HepG2 (cell line): ENCODE data around the gene SFTPB. TPM values are rescaled to one million over a fixed set of nuclear protein-coding genes. Genes with fewer than 3 reads are reported as not detected.
A peak's percentile ranks its signal among the peaks of the same experiment; 100 is the strongest.

Experiments used
- ATF3 ChIP-seq: sonication (generic); formaldehyde crosslinking; IDR thresholded peaks from 2 replicates; pipeline ENCODE4 v1.4.0; 2020; ENCODE audit warnings: missing genetic modification reagents
- ATF6 ChIP-seq: sonication (generic); formaldehyde crosslinking; conservative IDR thresholded peaks from 2 replicates; pipeline ENCODE4 v1.4.0; 2020; ENCODE audit warnings: missing genetic modification reagents
- HBP1 ChIP-seq: IDR thresholded peaks from 2 replicates; pipeline ENCODE4 v1.6.1; 2016; ENCODE audit warnings: low read depth, control low read depth
- KLF11 ChIP-seq: IDR thresholded peaks from 2 replicates; pipeline ENCODE4 v1.6.1; 2016; ENCODE audit warnings: missing compliant biosample characterization
- MAZ ChIP-seq, 2 experiments: sonication (generic) in 1 of 2; formaldehyde crosslinking in 1 of 2; IDR thresholded peaks; 2 replicates each; pipeline versions ENCODE4 v1.5.0 to v1.6.1; 2012 to 2020; ENCODE audit warnings: low read depth in 2 of 2, mild to moderate bottlenecking in 2 of 2, borderline replicate concordance in 1 of 2, improper control_type of control experiment in 1 of 2, low read length in 1 of 2, missing genetic modification reagents in 1 of 2, moderate library complexity in 1 of 2
- MTF1 ChIP-seq: sonication (generic); formaldehyde crosslinking; IDR thresholded peaks from 2 replicates; pipeline ENCODE4 v1.5.0; 2020; ENCODE audit warnings: missing genetic modification reagents
- NFE2L2 ChIP-seq: fragments of 150-350 bp; IDR thresholded peaks from 2 replicates; pipeline ENCODE4 v1.6.1; 2014; ENCODE audit warnings: low read length
- NR2C2 ChIP-seq: sonication (generic); formaldehyde crosslinking; IDR thresholded peaks from 2 replicates; pipeline ENCODE4 v1.4.0; 2020; ENCODE audit warnings: missing genetic modification reagents, mild to moderate bottlenecking, moderate library complexity, borderline replicate concordance
- PAXIP1 ChIP-seq: sonication (generic); formaldehyde crosslinking; conservative IDR thresholded peaks from 2 replicates; pipeline ENCODE4 v1.4.0; 2020; ENCODE audit warnings: mild to moderate bottlenecking, missing genetic modification reagents, moderate library complexity
- PHB2 ChIP-seq: fragments of 450-650 bp; IDR thresholded peaks from 2 replicates; pipeline ENCODE4 v1.6.1; 2018; ENCODE audit not compliant: partially characterized antibody
- PHF20 ChIP-seq: sonication (generic); formaldehyde crosslinking; IDR thresholded peaks from 2 replicates; pipeline ENCODE4 v1.5.0; 2020; ENCODE audit warnings: mild to moderate bottlenecking, missing genetic modification reagents
- SAFB2 ChIP-seq: sonication (generic); formaldehyde crosslinking; IDR thresholded peaks from 2 replicates; pipeline ENCODE4 v1.5.1; 2020; ENCODE audit warnings: missing genetic modification reagents, low read depth, mild to moderate bottlenecking, borderline replicate concordance
- SOX5 ChIP-seq: IDR thresholded peaks from 2 replicates; pipeline ENCODE4 v1.6.1; 2016; ENCODE audit warnings: borderline replicate concordance
- TAF1 ChIP-seq: sonication (generic); formaldehyde crosslinking; IDR thresholded peaks from 2 replicates; pipeline ENCODE4 v1.4.0; 2020; ENCODE audit warnings: missing genetic modification reagents
- TBX2 ChIP-seq: sonication (generic); formaldehyde crosslinking; IDR thresholded peaks from 2 replicates; pipeline ENCODE4 v1.5.0; 2020; ENCODE audit warnings: missing genetic modification reagents, mild to moderate bottlenecking, borderline replicate concordance
- THAP11 ChIP-seq: IDR thresholded peaks from 2 replicates; pipeline ENCODE4 v1.6.1; 2016; ENCODE audit warnings: missing biosample characterization, missing genetic modification reagents
- ZBTB3 ChIP-seq: sonication (generic); formaldehyde crosslinking; IDR thresholded peaks from 2 replicates; pipeline ENCODE4 v1.4.0; 2020; ENCODE audit warnings: low read depth, mild to moderate bottlenecking, moderate library complexity, missing genetic modification reagents, borderline replicate concordance
- ZNF607 ChIP-seq: sonication (generic); formaldehyde crosslinking; IDR thresholded peaks from 2 replicates; pipeline ENCODE4 v1.5.1; 2020; ENCODE audit warnings: missing genetic modification reagents, mild to moderate bottlenecking, borderline replicate concordance
- ZNF619 ChIP-seq: sonication (generic); formaldehyde crosslinking; IDR thresholded peaks from 2 replicates; pipeline ENCODE4 v1.4.0; 2020; ENCODE audit warnings: mild to moderate bottlenecking, missing genetic modification reagents
- ZNF768 ChIP-seq: sonication (generic); formaldehyde crosslinking; IDR thresholded peaks from 2 replicates; pipeline ENCODE4 v1.4.0; 2020; ENCODE audit warnings: missing genetic modification reagents
- ZNF83 ChIP-seq: sonication (generic); formaldehyde crosslinking; IDR thresholded peaks from 2 replicates; pipeline ENCODE4 v1.4.0; 2020; ENCODE audit warnings: missing genetic modification reagents, mild to moderate bottlenecking, borderline replicate concordance
- ZSCAN22 ChIP-seq: sonication (generic); formaldehyde crosslinking; IDR thresholded peaks from 2 replicates; pipeline ENCODE4 v1.4.0; 2020; ENCODE audit warnings: mild to moderate bottlenecking, missing genetic modification reagents
- polyA plus RNA-seq, 8 experiments: library from polyadenylated mRNA; depleted of rRNA in 3 of 8; stranded (reverse) in 7 of 8; unstranded in 1 of 8; fragments of >200 nt; fragmentation: Illumina TruSeq in 4 of 8; extraction: Trizol in 4 of 8; gene quantifications; 2 replicates each; pipeline versions ENCODE4 v1.2.1 to v1.2.3, GENCODE V29; 2011 to 2016; ENCODE audit warnings: low read depth in 4 of 8, missing spikeins in 1 of 8, mixed read lengths in 1 of 8; ENCODE audit not compliant: insufficient read depth in 1 of 8
- total RNA-seq, 5 experiments: library from RNA; depleted of rRNA; stranded (reverse); fragments of >200 nt; fragmentation: Illumina TruSeq; extraction: Trizol; gene quantifications; 2 replicates each; pipeline ENCODE4 v1.2.3, GENCODE V29; 2016; ENCODE audit warnings: low read depth in 1 of 5

SFTPB gene
- total and polyA plus RNA-seq, 2 of the 13 experiments (the other 11 are each of a cell fraction or from before 2014, with no cell fraction given) = not detected

DNA sequence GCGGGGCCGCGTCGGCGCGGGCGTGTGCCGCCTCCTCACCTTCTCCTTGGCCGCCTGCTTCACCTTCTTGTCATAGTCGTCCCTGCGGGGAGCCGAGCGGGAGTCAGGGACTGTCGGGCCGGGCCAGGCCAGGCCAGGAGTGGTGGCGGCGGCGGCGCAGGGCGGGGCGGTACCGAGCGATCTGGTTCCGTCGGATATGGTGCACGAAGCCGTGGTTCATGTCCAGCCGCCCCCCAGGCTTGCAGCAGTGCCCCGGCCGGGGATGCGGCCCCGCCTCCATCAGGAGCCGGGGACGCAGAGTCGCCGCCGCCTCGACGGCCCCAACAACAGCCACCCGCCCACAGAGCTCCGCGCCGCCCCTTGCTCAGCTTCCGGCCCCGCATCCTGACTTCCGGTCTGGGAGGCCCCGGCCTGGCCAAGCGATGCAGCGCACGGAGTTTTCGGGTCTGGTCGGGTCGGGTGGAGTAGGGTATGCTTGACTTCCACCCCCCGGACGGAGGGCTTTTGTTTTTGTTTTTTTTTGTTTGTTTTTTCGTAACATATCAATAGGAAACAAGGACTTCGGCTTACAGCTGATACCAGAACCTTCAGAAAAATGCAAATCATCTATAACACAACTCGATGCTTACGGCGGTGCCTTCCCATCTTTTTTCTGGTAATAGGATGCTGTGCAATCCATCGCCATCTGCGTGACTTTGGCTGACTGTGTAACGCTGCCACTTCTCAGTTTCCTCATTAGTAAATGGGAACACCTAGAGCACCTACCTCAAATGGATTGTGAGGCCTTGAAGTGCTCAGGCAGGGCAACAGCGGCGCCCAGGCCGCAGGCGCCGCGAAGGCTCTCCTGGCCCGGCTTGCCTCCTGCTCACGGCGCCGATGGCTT, 56.1 kb downstream of the SFTPB start, which contains the start of gene C2orf68 (continued):
- TF ChIP-seq PAXIP1 (peak; percentile 58), ZNF607 (CRISPR knock-in tag) (peak; percentile 60; the same call in 1 of the 2 replicates), ATF6 (CRISPR knock-in tag) (peak; percentile 82), SOX5 (CRISPR knock-in tag) (peak; percentile 38; the same call in 1 of the 2 replicates), SAFB2 (CRISPR knock-in tag) (peak; percentile 70; the same call in 1 of the 2 replicates), ZNF83 (CRISPR knock-in tag) (peak; percentile 30; the same call in 1 of the 2 replicates), PHF20 (peak; percentile 85), TBX2 (CRISPR knock-in tag) (peak; percentile 83), THAP11 (CRISPR knock-in tag) (peak; percentile 94), ZNF619 (CRISPR knock-in tag) (peak; percentile 92), ZNF768 (CRISPR knock-in tag) (peak; percentile 83), KLF11 (CRISPR knock-in tag) (peak; percentile 94), ATF3 (CRISPR knock-in tag) (peak; percentile 34), NFE2L2 (no peak), TAF1 (CRISPR knock-in tag) (peak; percentile 81), ZBTB3 (CRISPR knock-in tag) (peak; percentile 63; the same call in 1 of the 2 replicates), MTF1 (no peak), NR2C2 (CRISPR knock-in tag) (peak; percentile 63), PHB2 (no peak), MAZ (IDR thresholded peaks at IDR 0.05; ENCODE audit: borderline replicate concordance, low read depth, low read length) (0 out of 2 replicates have a peak, but pooled peaks have one; percentile 20), MAZ (CRISPR knock-in tag; IDR thresholded peaks at IDR 0.05; ENCODE audit: low read depth) (peak; percentile 79; the same call in 1 of the 2 replicates), HBP1 (CRISPR knock-in tag) (peak; percentile 54), ZSCAN22 (CRISPR knock-in tag) (no peak)
